Coronary artery (tissue), 2 donors: ENCODE results near the gene MYH11.

Experiments
- DNase-seq: peaks from one replicate; pipeline ENCODE4 v3.0.0-alpha.2; 2017; ENCODE audit warnings: low spot score
- H3K27ac ChIP-seq, 2 donors: fragments of 200-600 bp; sonication (generic); one replicate each; pipeline ENCODE4 v1.5.1; 2016 to 2019
- H3K4me3 ChIP-seq: fragments of 200-600 bp; sonication (generic); 2 replicates; pipeline ENCODE4 v1.5.1; 2016; ENCODE audit warnings: mild to moderate bottlenecking, moderate library complexity
- CTCF ChIP-seq: fragments of 200-600 bp; sonication (generic); IDR thresholded peaks from one replicate; pipeline ENCODE4 v1.5.1; 2019; ENCODE audit warnings: antibody characterized with exemption

The MYH11 gene

GRCh38 chr16:15726715-15727114, 130.1 kb downstream of the MYH11 start:
- no peak for TF ChIP-seq CTCF
- no peak overlapping the region for H3K27ac ChIP-seq

GRCh38 chr16:15725641-15726240, 131.1 kb downstream of the MYH11 start:
- Histone ChIP-seq H3K4me3 (no peak overlapping the region), H3K27ac (no peak overlapping the region)
- TF ChIP-seq CTCF, result no peak
- DNase-seq, result no peak

More at GRCh38 chr16:15726715-15727114, 130.1 kb downstream of the MYH11 start:
- no peak overlapping the region for H3K4me3 ChIP-seq
- no peak for DNase-seq

- no peak overlapping the region for H3K4me3 ChIP-seq
- DNase-seq, result no peak
- H3K27ac ChIP-seq, result no peak overlapping the region
- TF ChIP-seq CTCF, result no peak
Measured at GRCh38 chr16:15723808-15724207, 133.0 kb downstream of the MYH11 start.

GRCh38 chr16:15721018-15721417, 135.8 kb downstream of the MYH11 start:
- no peak overlapping the region for H3K27ac ChIP-seq
- no peak overlapping the region for H3K4me3 ChIP-seq
- no peak for TF ChIP-seq CTCF
- DNase-seq, result no peak

GRCh38 chr16:15716694-15717447, 140.0 kb downstream of the MYH11 start:
- Histone ChIP-seq H3K27ac (no peak overlapping the region), H3K4me3 (no peak overlapping the region)
- no peak for TF ChIP-seq CTCF
- DNase-seq, result no peak

- no peak for DNase-seq
- Histone ChIP-seq H3K4me3 (no peak overlapping the region), H3K27ac (no peak overlapping the region)
- no peak for TF ChIP-seq CTCF
Measured at GRCh38 chr16:15715221-15715620, 141.6 kb downstream of the MYH11 start.
